Pancreas (tissue), 10 donors: ENCODE results near the gene RIOK1. TPM values are rescaled to one million over a fixed set of nuclear protein-coding genes. Genes with fewer than 3 reads are reported as not detected.
A peak's percentile ranks its signal among the peaks of the same experiment; 100 is the strongest.

Source experiments
- ATAC-seq, 4 donors: fragments of 200-7000 bp; cut with Tn5 transposase; one replicate each; pipeline versions ENCODE4 v1.8.0 to v1.9.1; 2020; ENCODE audit warnings: mild to moderate bottlenecking in 4 of 4, moderate library complexity in 4 of 4
- DNase-seq, 6 donors: peaks; one replicate each; pipeline ENCODE4 v3.0.0-alpha.2; 2020
- FAIRE-seq: peaks from 2 replicates; lab custom pipeline; 2012; peaks lifted over from hg19 to GRCh38; lab: Jason Lieb, UNC
- H3K27ac ChIP-seq, 4 donors: fragments of 200-600 bp; sonication (generic); 1 replicate in 3 of 4; 2 replicates in 1 of 4; pipeline versions ENCODE4 v1.5.0 to v1.8.0; 2020
- H3K27me3 ChIP-seq, 4 donors: fragments of 200-600 bp; one replicate each; pipeline ENCODE4 v1.8.0; 2021
- H3K36me3 ChIP-seq, 3 donors: fragments of 200-600 bp; sonication (generic) in 1 of 3; one replicate each; pipeline versions ENCODE4 v1.5.0 to v1.8.0; 2020 to 2021
- H3K4me1 ChIP-seq, 3 donors: fragments of 200-600 bp; one replicate each; pipeline ENCODE4 v1.8.0; 2021
- H3K4me3 ChIP-seq, 4 donors: fragments of 200-600 bp; sonication (generic) in 2 of 4; one replicate each; pipeline versions ENCODE4 v1.5.0 to v1.8.0; 2020 to 2021
- H3K9me3 ChIP-seq, 4 donors: fragments of 200-600 bp; one replicate each; pipeline ENCODE4 v1.8.0; 2021
- CTCF ChIP-seq, 4 donors: fragments of 200-600 bp; sonication (generic) in 3 of 4; IDR thresholded peaks; one replicate each; pipeline versions ENCODE4 v1.5.0 to v1.8.0; 2021; ENCODE audit warnings: antibody characterized with exemption in 4 of 4
- WGBS, 2 donors: extraction: QIAGEN DNeasy Blood & Tissue Kit; methylation state at CpG; one replicate each; pipeline ENCODE4 v1.1.7; 2013; 5-methylcytosine and 5-hydroxymethylcytosine counted together
- intact Hi-C, 3 donors: fragments of 100-400 bp; cut with DNase I; formaldehyde crosslinking; loops; one replicate each; pipeline versions ENCODE4 v1.11.1 to v1.14.2; 2022
- polyA plus RNA-seq, 2 donors: library from polyadenylated mRNA; stranded (reverse); fragments of 200-250 nt; gene quantifications; one replicate each; pipeline ENCODE4 v1.2.3, GENCODE V29; 2013
- total RNA-seq, 6 donors: library from RNA; stranded (reverse); fragmentation: NEBNext Ultra II Directional in 4 of 6; extraction: Animal tissue kit (Norgen Biotek cat#: 25700) in 4 of 6; gene quantifications; one replicate each; pipeline versions ENCODE4 v1.2.1 to v1.2.4, GENCODE V29; 2021 to 2023
- donor health status: healthy with polysubstance abuse.
- donor health status: DM: no; HTN: no; CAD: no; lungs with moderate emphysema.
- donor health status: DM: no; HTN: no; CAD: no.
- donor health status: control.
- donor health status: control.
- donor health status: Bipolar disorder and iron deficiency.
- donor health status: DM: yes; HTN: yes; CAD: no.
- donor health status: DM: no; HTN: no; CAD: no.
- donor health status: DM: no; HTN: no; CAD: no.
- donor health status: DM: yes; HTN: yes; CAD: no.

Gene RIOK1
- total and polyA plus RNA-seq, 8 donors = 6.6 to 11.0 (median 9.5) TPM

DNA sequence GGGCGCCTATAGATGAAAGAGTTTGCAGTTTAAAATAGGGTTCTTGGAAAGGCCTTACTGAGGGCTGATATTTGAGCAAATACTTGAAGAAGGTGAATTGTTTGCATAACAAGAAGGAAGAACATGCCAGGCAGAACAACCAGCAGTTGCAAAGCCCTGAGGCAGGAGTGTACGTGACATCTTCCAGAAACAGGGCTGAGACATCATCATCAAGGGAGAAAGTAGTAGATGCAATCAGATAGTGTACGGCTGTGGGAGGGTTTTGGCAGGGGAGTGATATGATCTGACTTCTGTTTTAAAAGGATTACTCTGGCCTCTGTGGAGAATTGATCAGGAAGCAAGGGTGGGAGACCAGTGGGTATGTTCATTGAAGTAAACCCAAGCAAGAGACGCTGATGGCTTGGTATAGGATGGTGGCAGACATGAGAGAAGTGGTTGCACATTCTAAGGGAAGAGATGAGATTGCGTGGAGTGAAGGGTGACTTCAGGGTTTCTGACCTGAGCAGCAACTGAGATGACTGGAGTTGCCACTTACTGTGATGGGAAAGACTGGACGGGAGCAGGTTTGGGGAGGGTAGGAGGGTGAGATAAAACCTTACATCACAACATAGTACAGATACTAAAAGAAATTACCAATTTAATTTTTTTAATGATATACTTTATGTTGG is 28.8 kb downstream of the RIOK1 start:
- Histone ChIP-seq H3K9me3 (no peaks in the 10 kb centered on the region), H3K27ac (no peak overlapping the region), H3K4me1 (no peaks in the 10 kb centered on the region), H3K4me3 (no peak overlapping the region), H3K36me3 (peaks cover 0 to 34% (median 8%) of the 10 kb centered on the region in 3 donors), H3K27me3 (no peaks in the 10 kb centered on the region)
- TF ChIP-seq CTCF (IDR thresholded peaks at IDR 0.05) = no peak
- intact Hi-C loops = no loop called here
- WGBS, 2 donors = 91 to 93% methylated on average over 6 of the region's 6 CpGs
- ATAC-seq (no peak), FAIRE-seq (no peak), DNase-seq (no peak)

GRCh38 chr6:7419065-7419464 is 29.5 kb downstream of the RIOK1 start:
- ATAC-seq (peak in 1 of 4 donors; percentile 22), DNase-seq (no peak), FAIRE-seq (no peak)
- no peaks in the 10 kb centered on the region for H3K9me3 ChIP-seq
- intact Hi-C loops = no loop called here
- H3K4me3 ChIP-seq = no peak overlapping the region
- H3K4me1 ChIP-seq = no peaks in the 10 kb centered on the region
- H3K27me3 ChIP-seq = no peaks in the 10 kb centered on the region
- H3K27ac ChIP-seq = no peak overlapping the region
- TF ChIP-seq CTCF (IDR thresholded peaks at IDR 0.05) = no peak
- H3K36me3 ChIP-seq = peaks cover 0 to 33% (median 8%) of the 10 kb centered on the region in 3 donors
- WGBS, 2 donors = 30 to 48% methylated on average over 1 of the region's 1 CpG

DNA sequence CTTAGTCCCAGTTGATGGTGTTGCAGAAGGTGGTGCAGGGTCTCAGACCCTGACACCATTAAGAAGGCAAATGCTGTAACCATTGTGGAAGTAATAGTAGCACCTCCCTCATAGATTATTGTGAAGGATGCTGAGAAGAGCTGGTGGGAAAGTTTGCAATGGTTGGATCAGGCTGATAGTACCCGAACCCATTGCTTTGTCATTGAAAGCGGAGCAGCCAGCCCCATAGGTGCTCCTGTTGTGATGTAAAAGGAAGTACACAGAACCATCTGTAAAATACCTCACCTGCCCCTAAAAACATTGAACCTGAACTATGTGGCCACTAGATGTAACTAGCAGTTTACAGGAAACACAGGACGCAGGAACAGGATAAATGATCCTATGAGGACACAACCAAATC is 31.5 kb downstream of the RIOK1 start:
- FAIRE-seq = no peak
- intact Hi-C loops = no loop called here
- no peak overlapping the region for H3K4me3 ChIP-seq
- no peaks in the 10 kb centered on the region for H3K9me3 ChIP-seq
- no peaks in the 10 kb centered on the region for H3K4me1 ChIP-seq
- no peak for DNase-seq
- no peak for ATAC-seq
- 94 to 97% methylated on average over 3 of the region's 3 CpGs for WGBS, 2 donors
- H3K27me3 ChIP-seq = no peaks in the 10 kb centered on the region
- H3K36me3 ChIP-seq = peaks cover 0 to 13% (median under 1%) of the 10 kb centered on the region in 3 donors
- no peak for TF ChIP-seq CTCF (IDR thresholded peaks at IDR 0.05)
- H3K27ac ChIP-seq = no peak overlapping the region

- no peak overlapping the region for H3K27ac ChIP-seq
- no peak for DNase-seq
- no peaks in the 10 kb centered on the region for H3K9me3 ChIP-seq
- H3K36me3 ChIP-seq = no peaks in the 10 kb centered on the region
- H3K4me1 ChIP-seq = no peaks in the 10 kb centered on the region
- no peak for TF ChIP-seq CTCF (IDR thresholded peaks at IDR 0.05)
- intact Hi-C loops = no loop called here
- no peak overlapping the region for H3K4me3 ChIP-seq
- no peak for FAIRE-seq
- ATAC-seq = no peak
- 81 to 89% methylated on average over 5 of the region's 5 CpGs for WGBS, 2 donors
- H3K27me3 ChIP-seq = no peaks in the 10 kb centered on the region
Measured at GRCh38 chr6:7424058-7424457, 34.5 kb downstream of the RIOK1 start.
